Astrocyte of the hippocampus (primary cell): ENCODE results near the gene ZSWIM6.

Source experiments
- DNase-seq: peaks from one replicate; pipeline ENCODE4 v3.0.0; 2011; ENCODE audit warnings: low read depth, low spot score

ZSWIM6 gene

DNA sequence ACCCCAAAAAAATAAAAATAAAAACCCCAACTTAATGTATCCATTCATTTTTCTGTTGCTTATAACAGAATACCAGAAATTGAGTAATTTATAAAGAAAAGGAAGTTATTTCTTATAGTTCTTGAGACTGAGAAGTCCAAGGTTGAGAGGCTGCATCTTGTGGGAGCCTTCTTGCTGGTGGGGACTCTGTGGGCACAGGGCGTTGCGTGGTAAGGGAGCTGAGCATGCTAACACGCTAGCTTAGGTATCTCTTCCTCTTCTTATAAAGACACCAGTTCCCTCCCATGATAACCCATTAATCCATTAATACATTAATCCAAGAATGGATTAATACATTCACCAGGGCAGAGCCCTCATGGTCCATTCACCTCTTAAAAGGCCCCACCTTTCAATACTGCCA is 150.9 kb downstream of the ZSWIM6 start:
- no peak for DNase-seq

DNA sequence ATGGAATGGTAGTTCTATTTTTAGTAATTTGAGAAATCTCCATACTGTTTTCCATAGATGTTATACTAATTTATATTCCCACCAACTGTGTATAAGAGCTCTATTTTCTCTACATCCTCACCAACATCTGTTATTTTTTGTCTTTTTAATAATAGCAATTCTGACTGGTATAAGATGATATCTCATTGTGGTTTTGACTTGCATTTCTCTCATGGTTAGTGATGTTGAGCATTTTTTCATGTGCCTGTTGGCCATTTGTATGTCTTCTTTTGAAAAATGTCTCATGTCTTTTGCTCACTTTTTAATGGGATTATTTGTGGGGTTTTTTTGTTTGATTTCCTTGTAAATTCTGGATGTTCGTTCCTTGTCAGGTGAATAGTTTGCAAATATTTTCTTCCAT is 154.4 kb downstream of the ZSWIM6 start:
- no peak for DNase-seq

DNA sequence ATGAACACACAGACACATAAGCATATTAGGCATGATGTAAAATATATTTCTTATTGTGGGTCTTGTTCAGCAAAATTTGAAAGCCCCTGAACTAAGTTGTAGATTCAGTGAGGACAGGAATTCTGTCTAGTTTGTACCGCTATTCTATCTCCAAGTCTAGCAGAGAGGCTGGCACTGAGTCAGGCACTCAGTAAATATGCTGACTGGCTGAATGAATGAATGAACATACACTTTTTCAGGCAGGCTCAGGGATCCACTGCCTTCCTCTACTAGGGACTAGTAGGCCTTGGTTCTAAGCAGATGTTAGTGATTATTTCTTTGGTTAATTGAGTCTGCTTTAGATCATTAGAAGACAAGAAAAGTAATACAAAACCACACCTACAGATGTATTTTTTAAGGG is 157.5 kb downstream of the ZSWIM6 start:
- DNase-seq, result no peak

DNA sequence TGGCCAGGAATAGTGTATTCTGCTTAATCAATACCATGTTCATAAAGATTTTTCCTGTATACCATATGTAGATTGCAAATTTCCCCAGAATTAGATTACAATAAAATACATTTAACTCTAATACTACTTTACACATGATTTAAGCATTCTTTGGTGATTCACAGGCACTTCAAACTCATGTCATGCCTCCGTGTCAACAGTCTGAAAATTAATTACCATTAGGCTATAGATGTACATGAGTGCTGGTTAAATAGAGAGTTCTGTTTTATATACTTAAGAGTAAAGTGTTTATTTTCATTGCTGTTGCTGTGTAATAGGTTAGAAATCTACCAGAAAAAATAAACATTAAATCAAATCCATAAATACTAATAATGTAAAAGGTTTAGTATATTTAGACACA is 159.8 kb downstream of the ZSWIM6 start:
- DNase-seq, result no peak

DNA sequence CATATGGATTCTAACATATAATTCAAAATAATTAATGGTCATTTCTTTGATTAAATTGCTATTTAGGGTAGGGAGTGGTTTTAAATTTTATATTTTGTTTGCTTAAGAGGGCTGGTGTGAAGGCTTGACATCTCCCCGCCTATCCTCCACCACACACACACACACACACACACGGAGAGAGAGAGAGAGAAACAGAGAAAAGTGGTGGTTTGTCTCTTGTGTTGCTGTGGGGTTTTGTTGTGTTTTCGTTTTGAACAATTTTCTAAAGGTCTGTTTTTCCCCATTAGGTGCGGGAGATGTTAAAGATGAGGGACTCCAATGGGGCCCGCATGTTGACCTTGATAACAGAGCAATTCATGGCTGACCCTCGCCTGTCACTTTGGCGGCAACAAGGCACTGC is 161.9 kb downstream of the ZSWIM6 start:
- no peak for DNase-seq

DNA sequence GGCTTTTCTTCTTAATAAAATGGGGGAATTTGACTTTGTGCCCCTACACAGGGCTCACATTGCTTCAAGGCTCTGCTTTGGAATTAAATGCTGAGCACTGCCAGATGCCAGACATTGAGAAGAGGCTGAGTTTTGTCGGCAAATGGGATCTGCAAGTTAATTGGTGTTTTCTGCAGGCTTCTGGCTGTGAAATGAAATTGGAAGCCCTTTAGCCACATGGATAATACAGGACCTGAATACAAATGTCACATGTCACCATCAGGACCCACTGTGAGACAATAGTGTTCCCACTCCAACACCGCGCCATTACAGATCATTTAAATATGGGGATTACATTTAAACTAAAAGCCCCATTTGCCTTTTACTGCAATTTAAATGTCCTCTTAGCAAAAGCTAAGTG is 164.4 kb downstream of the ZSWIM6 start:
- peak; percentile 43 for DNase-seq

DNA sequence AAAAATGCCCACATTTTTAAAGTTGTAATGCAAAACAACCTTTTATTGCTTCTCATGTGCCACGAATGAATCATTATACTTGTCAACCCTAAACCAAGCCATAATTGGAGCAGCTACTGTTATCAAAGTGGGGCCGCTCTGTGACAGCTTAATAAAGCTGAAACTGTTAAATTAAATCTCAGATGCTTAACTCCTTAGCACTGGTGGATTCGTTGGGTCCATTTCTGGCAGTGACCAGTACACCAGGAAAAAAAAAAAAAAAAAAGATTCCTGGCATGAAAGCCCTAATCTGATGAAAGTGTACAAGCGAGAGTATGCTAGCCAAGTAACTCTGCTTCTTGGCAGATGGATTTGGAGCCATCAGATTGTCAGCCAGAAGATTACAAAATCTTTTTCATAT is 164.8 kb downstream of the ZSWIM6 start:
- peak; percentile 48 for DNase-seq

DNA sequence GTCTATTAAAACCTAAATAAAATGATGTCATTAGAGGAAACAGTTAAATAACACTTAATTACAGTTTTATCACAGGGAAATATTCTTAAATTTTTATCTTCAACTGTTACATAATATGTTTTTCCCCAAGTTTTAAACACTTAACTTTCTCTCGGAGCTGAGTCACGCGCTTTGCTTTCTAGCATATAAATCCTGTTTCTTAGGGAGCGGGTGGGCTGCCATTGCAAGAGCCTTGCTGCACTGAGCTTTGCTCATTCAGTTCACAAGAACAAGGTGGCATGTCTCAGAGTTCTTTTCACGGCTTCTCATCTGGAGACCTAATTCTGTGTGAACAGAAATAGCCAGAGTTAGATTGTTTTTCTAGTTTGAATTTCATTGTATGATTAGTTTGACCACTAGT is 166.1 kb downstream of the ZSWIM6 start:
- DNase-seq, result no peak

DNA sequence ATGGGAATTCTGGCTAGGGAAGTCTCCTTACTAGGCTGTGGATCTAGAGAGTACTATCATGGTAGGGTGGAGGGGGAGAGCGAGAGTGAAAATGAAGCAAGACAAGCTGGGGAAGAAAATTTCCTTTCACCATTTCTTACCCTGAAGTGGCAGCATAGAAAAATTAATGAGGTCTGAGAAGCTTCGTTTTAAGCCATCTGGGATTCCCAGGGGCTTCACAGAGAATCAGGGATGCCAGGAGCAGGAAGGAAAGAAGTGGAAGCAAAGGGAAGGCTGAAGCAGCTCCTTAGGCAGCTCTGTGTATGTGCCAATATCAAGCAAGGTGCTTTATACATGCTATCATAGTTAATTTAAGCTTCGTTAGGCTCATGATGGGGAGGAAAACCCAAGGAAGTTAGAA is 169.9 kb downstream of the ZSWIM6 start:
- no peak for DNase-seq

DNA sequence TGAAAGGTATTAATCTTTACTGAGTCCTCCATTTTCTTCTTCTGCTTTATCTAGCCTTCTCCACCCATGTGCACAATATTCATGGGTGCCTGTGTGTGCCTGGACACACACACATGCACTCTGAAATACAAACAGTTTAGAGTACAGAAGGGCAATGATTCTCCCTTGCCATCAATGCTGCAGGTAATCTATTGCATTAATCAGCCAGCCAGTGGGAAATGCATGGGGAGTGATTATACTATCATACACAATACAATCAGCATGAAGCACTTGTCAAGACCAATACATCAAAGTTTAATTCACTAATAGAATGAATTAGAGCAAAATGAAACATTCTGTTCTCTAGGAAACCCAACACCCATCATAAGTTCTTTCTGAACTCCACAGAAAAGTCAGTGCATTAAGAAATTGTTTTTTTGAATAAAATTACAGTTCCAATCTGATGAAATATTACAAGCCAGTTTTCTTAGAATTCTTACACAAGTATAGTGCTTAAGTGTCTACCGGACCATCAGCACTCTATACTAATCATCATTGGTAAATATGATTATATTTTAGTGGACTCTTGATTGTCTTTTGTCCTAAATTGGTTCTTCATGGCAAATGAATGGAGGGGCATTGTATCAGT is 172.2 kb downstream of the ZSWIM6 start:
- DNase-seq, result no peak

DNA sequence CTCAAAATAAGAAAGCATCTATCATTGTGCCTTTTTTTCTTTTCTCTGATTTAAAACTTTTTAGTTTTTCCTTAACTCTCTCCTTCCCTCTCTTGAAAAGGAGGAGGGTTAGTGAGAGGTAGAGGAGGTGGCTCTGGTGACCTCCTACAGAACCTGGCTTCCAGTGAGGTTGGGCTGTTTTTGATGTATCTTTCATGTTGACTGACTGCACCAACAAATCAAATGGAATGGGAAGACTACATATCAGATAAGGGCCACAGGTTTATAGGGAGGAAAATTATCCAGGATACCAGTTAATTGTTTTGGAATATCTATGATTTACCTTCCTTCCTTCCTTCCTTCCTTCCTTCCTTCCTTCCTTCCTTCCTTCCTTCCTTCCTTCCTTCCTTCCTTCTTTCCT is 173.2 kb downstream of the ZSWIM6 start:
- DNase-seq, result no peak

DNA sequence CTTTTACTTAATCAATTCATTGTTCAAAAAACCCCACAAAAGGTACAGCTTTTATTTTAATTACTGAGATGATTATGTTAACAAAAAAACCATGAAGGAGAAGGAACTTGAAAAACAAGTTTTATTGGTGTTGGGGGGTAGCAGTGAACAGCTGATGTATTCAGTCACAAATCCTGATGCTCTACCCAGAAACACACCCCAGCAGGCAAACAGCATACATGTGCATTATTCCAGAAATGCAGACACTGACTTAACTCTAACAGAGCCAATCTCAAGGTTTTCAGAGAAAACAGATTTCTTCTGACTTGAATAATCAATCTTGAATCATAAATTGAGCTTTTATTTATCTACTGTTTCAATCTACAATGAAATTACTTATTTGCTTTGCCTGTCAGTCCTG is 175.2 kb downstream of the ZSWIM6 start:
- no peak for DNase-seq

DNA sequence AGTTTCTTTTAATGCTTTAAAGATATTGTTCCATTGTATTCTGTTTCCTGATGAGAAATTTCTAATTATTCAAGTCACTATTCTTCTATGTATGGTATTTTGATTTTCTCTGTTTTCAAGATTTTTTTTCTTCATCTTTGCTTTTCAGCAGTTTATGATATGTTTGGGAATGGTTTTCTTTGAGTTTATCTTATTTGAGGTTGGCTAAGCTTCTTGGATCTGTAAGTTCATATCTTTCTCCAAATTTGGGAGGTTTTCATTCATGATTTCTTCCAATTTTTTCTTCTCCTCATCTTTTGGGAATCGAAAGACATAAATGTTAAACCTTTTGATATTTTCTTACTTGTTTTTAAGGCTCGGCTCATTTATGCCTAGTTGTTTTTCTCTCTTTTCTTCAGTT is 184.9 kb downstream of the ZSWIM6 start:
- DNase-seq, result no peak

DNA sequence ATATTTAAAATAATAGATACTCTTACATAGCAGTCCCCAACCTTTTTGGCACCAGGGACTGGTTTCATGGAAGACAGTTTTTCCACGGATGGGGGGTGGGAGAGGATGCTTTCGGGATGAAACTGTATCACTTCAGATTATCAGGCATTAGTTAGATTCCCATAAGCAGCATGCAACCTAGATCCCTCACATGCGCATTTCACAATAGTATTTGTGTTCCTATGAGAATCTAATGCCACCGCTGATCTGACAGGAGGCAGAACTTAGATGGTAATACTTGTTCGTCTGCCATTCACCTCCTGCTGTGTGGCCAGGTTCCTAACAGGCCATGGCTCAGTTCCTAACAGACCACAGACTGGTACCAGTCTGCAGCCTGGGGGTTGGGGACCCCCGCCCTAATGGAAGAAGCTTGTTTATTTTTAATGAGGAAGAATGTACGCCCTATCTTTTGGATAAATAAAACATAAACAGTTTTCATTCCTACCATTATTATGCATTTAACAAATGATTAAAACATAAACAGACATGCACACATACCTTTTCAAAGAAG is 187.7 kb downstream of the ZSWIM6 start:
- peak; percentile 5 for DNase-seq

DNA sequence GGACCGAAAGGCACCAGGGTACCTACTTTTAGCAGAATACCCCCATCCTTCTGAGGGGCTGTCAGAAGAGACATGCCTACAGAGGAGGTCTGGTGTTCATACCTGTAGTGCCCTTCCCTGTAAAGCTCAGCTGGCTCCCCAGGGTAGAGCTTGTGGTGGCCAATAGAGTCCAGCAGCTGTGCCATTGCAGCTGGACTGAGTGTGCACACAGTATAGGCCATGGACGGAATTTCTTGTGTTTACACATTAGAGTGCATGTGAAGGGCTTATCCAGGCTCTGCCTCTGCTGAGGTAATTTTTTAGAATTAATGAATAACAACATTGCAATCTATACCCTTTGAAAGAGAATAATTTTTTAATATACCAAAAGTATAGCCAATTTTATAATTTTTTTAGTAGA is 191.0 kb downstream of the ZSWIM6 start:
- no peak for DNase-seq

DNA sequence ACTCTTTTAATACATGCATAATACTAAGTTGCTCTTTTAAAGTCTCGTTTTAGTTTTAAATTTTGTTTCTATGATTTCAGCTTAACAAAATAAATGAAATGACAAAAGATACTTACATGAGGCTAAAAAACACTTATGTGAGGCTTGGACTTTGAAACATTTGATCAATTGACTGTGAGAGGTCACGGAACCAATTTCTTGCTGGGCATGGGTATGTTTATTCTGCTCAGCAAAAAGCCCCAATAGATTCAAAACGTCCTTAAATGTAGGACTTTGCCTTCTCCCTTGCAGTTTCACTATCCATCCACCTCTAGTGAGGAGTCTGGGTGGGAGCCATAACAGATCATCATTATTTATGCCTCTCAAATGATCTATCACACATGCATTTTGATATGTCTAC is 191.9 kb downstream of the ZSWIM6 start:
- DNase-seq, result no peak

DNA sequence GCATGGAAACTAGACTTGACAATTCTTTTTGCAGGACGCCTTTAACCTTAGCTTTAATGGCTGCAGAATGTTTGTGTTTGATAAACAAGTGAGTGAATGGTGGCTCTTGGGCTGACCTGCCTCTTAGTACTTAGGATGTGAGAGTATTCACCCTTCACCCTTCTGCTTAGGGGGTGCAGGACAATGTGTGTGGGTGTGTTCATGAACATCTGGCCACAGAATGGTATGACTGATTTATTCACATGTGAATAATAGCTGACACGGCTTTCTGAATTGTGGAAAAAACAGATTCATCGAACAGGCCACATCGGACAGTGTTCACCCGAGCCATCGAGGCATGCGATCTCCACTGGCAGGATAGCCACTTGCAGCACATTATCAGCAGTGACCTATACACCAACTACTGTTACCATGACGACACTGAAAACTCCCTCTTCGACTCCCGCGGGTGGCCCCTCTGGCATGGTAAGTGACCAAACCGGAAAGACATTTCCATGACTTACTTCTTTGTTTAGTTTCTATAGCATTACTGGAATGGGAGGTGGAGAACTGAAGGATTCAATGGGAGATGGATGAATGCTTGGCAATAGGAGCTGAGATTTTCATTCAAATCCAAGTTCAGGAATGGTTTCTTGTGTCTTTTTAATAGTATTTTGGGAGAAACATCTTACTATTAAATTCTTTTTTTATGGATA is 193.6 kb downstream of the ZSWIM6 start:
- peak; percentile 67 for DNase-seq

DNA sequence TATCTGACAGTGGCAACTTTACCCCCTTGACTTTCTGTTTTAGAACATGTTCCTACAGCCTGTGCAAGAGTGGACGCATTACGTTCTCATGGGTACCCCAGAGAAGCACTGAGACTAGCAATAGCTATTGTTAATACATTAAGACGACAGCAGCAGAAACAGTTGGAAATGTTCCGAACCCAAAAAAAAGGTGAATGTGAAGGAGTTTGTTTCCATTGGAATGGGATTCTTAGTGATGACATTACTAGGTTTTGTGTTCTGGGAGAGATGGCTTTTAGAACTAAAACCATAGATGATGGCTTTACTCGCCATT is 194.1 kb downstream of the ZSWIM6 start:
- DNase-seq, result no peak

DNA sequence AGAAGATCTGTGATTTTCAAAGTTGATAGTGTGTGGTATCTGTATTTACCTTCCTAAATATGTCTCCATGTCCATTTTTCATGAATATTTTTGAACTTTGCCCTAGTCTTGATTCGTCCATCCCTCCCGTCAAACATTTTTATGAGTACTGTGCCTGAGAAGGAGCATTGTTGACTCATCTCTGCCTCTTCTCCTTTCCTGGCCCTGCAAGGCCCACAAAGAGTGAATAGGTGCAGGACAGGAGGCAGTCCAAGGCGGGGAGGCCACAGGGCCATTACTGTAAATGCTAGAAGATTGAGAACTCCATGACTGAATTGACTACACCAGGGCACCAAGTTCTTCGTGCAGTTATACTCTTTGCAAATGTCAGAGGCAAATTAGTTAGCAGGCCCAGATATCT is 200.9 kb downstream of the ZSWIM6 start:
- DNase-seq, result no peak

DNA sequence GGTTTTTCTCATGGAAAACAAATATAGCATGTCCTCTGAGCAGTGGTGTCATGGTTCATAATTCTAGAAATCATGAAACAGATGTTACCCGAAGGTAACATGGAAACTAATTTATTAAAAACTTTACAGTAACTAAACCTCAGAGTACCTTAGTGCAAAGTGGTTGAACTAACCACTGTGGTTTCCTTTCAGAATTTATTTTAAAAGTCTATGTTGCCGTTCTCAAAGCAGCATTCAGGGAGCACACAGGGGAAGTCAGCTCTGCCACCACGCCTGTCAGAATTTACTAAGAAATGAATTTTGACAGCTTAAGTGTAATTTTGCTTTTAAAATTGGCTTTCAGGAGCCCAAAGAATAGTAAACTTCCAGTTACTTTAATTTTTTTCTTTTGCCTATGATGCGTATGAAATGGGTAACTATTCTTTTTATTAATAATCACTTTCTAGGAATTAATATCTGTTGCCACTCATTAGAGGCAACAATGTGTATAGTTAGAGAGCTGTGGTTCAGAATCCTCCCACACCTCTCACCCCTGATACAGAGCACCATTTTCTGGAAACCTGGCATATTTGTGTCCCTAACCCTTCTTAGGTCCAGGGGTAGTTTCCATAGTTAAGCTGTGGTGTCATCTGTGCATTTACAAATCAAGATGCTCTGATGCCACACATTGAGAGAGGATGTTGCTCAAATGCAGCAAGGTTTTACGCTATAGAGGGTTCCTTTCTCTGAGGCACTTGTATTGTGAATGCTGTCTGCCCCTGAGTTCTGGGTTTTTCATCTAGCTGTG is 202.6 kb downstream of the ZSWIM6 start:
- DNase-seq, result no peak

DNA sequence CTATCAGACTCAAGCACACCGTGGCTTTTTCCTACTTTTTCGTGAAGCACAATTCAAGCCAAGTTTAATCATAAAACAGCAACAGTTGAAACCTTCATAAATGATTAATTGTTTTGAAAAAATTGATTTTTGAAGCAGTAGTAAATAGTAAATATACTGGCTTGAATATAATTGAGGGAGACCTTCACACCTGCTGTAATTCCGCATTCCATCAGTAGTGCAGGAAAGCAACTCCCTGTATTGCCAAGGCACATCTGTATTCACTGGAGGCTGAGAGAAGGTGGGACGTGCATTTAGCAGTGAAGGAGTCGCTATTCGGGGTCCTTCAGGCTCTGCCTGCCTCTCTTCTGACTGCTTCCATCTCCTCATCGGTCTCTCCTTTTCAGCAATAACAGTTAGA is 203.8 kb downstream of the ZSWIM6 start:
- DNase-seq, result no peak

DNA sequence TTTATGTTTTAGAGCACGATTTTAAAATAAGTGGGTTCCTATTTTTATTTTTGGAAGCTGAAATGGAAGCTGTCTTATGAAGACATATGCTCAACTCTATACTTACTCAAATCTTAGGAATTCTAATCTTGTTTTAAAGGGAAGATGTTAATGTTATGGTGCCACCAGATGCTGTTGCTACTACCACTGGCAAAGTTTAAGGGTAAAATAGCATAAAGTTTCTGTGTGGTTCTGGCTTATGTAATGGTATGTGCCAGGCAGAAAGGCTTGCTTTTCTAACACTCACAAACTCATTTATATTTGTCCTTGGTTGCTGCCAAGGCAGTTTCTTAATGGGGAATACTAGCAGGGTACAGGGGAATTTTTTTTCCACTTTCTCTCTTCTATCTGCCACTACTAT is 204.9 kb downstream of the ZSWIM6 start:
- no peak for DNase-seq
